Endometrial microvascular endothelial cells (primary cell): Measurements from ENCODE around the gene SEZ6L. TPM values are rescaled to one million over a fixed set of nuclear protein-coding genes. Genes with fewer than 3 reads are reported as not detected.

Experiments used
- in situ Hi-C: cut with HindIII; loops from 2 replicates; pipeline ENCODE4 v1.10.0; 2017; ENCODE audit warnings: low sequenced_read_pairs, low pct_unique_long_range_greater_than_20kb; ENCODE audit errors: inconsistent ontology term
- total RNA-seq: library from RNA; depleted of rRNA; stranded (reverse); fragments of >200 nt; gene quantifications from one replicate; pipeline ENCODE4 v1.2.3, GENCODE V29; 2015; ENCODE audit errors: inconsistent ontology term

SEZ6L gene
- total RNA-seq, 1 donor from 2014 or later: not detected

DNA sequence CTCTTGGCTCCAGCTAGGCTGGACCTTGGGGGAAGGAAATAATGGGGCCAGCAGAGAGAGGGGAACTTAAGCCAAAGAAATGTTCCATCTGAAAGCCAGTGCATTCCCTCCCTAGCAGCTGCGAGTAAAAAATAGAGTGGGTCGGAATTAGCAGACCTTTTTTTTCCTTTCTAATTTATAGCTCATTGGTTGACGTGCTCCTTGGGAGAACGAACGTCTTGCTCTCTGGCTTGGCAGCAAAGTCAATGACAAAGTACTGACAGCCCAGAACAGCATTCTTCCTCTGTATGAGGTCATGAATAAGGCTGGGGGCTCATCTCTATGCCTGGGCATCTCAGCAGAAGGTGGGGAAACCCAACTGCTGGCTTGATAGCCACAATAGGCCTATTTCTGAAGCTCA, 65.0 kb downstream of the SEZ6L start:
- in situ Hi-C loops: no loop called here

DNA sequence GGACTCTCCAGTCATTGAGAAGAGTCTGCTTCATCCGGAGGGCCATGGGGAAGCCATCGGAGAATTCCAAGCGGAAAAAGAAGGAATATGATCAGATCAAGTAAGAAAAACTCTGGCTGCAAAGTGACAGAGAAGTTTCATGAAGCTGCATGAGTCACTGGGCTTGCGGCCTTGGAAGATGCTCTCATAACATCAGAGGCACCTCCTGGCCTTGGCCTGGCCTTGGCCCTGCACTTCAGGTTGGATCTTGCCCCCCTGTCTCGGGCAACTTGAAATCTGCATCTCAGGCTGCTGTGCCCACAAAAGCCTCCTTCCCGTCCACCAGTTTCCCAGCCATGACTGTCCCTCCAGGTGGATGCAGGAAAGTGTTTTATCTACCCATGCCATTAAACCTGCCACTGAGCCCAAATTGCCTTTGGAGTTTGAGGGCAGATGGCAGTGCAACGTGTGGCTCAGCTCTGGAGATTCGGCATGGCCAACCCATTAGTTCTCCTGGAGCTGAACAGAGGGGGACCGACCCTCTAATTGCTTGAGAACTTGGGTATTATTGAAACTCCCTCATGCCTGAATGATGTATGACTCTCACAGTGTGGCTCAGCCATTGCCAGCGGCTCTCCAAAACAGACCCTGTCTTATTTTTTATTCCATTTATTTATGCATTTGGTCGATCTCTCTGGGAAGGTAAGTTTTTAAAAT, 66.7 kb downstream of the SEZ6L start:
- in situ Hi-C loops: no loop called here

- in situ Hi-C loops: no loop called here
Observed at GRCh38 chr22:26236991-26237390, 67.7 kb downstream of the SEZ6L start.

- in situ Hi-C loops: no loop called here
Observed at GRCh38 chr22:26238596-26238995, 69.3 kb downstream of the SEZ6L start.

- in situ Hi-C loops: no loop called here
Observed at GRCh38 chr22:26239581-26239980, 70.3 kb downstream of the SEZ6L start.

- in situ Hi-C loops: no loop called here
Observed at GRCh38 chr22:26241361-26241760, 72.1 kb downstream of the SEZ6L start.

DNA sequence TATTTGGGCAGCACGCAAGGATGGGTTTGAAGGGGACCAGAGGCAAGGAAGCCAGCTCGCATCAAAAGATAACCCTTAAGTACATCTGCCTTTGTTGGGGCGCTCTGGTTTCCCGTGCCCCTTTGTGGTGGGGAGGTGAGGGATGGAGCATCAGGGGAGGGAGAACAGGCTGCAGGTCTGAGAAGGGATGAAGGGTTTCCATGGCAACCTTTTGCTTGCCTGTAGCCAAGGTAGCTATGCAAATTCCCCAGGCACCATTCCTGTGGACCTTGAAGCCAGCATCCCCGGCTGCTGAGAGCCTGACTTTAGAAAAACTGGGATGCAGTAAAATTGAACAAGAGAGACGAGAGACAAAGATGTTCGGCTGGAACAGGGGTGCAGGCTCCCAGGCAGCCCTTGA, 75.7 kb downstream of the SEZ6L start:
- in situ Hi-C loops: no loop called here

DNA sequence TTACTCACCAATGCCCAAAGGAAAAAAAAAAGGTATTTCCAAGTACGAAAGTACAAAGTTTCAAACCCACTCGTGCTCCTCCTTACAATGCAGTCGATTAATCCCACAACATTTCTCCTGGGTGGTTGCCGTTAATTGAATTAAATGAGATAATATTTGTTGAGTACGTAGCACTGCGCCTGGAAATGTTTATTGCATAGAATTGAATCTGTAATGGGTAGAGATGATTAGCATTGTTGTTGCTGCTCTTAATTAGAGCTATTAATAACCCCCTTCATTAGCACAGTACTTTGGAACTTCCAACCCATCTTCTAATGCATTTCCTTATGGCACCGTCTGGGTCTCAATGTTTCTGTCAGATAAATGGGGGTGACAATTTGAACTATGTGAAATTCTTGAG, 77.3 kb downstream of the SEZ6L start:
- in situ Hi-C loops: no loop called here

- in situ Hi-C loops: no loop called here
Observed at GRCh38 chr22:26251869-26252268, 82.6 kb downstream of the SEZ6L start.

DNA sequence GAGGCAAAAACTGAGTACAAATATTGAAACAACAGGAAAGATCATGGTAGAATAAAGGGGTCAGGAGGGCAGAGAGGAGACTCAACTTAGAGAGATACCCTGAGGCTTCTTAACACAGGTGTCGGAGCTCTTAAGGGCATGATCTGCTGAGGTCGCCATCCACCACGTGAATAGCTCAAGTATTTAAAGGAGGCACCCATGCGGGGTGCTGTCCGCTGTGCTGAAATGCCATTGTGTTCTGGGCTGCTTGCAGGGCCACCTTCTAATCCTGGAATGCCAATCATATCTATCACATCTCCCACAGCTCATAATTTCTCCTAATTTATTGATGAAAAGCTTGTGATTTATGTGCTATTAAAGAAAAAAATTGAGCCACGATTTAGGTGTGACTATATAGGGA, 90.2 kb downstream of the SEZ6L start:
- in situ Hi-C loops: no loop called here

- in situ Hi-C loops: no loop called here
Observed at GRCh38 chr22:26264162-26264561, 94.9 kb downstream of the SEZ6L start.

DNA sequence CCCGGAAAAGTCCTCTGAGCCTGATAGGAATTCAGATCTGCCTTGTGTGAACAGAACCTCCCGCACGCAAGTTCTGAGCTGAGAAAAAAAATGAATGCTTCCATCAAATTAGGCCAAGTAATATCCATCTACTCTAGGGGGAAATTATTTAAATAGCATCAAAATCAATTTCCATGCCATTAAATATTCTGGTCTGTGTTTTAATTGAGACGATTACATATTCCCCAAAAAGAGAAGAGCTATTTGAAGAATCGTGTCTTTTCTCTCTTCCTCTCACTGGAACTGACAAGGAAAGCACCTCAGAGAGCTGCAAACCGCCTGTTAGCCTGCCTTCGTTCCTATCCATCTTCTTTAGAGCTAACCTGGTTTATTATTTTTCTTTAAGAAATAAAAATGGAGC, 96.0 kb downstream of the SEZ6L start:
- in situ Hi-C loops: no loop called here

DNA sequence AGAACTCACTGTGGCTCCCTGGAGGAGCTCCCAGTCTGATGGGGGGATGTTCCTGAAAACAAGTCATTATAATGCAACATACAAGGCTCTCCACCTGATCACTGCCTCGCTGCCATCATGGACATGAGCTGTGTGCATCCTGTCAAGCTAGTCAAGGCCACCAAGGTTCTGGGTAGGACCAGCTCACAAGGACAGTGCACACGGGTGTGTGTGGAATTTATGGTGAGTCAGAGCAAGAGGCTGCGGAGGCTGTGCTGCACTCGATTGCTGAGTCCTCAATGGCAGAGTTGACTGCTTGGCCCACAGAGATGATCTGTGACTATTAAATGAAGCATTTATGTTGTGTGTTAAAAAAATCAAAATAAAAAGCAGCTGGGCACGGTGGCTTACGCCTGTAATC, 96.6 kb downstream of the SEZ6L start:
- in situ Hi-C loops: no loop called here

DNA sequence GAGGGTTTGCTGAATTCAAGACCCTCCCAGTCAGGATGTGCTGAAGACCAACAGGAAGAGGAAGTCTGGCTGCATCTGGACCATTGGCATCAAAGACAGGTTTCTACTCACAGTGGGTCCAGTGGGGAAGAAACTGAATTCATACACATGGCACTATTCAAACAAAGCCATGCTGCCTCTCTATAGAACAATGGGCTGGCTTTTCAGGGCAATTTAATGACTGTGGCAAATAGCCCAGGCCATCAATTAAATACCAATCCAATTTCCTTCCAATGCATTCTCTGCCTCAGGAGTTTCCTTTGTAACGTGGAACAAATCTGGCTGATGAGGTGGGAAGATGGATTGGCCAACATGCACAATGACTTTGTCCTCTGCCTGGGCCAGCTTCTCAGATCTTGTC, 98.6 kb downstream of the SEZ6L start:
- in situ Hi-C loops: no loop called here

GRCh38 chr22:26269572-26269971, 100.3 kb downstream of the SEZ6L start:
- in situ Hi-C loops: no loop called here

DNA sequence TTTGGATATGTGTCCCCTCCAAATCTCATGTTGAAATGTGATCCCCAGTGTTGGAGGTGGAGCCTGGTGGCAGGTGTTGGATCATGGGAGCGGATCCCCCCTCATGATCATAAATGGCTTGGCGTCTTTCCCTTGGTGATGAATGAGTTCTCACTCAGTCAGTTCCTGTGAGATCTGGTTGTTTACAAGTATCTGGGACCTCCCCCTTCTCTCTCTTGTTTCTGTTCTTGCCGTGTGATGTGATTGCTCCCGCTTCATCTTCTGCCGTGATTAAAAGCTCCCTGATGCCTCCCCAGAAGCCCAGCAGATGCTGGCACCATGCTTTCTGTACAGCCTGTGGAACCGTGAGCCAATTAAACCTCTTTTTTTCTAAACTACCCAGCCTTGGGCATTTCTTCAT, 102.2 kb downstream of the SEZ6L start:
- in situ Hi-C loops: no loop called here

- in situ Hi-C loops: no loop called here
Observed at GRCh38 chr22:26273011-26273675, 103.9 kb downstream of the SEZ6L start.

- in situ Hi-C loops: no loop called here
Observed at GRCh38 chr22:26276529-26277160, 107.4 kb downstream of the SEZ6L start.

- in situ Hi-C loops: no loop called here
Observed at GRCh38 chr22:26281941-26282340, 112.7 kb downstream of the SEZ6L start.

GRCh38 chr22:26283330-26283729, 114.1 kb downstream of the SEZ6L start:
- in situ Hi-C loops: no loop called here
